ENCODE measurements around the gene ERCC2. TPM values are rescaled to one million over a fixed set of nuclear protein-coding genes. Genes with fewer than 3 reads are reported as not detected.

Gene ERCC2
- total RNA-seq, 1 experiment from 2014 or later = 59.2 TPM

GRCh38 chr19:45345506-45345860, 24.9 kb downstream of the ERCC2 start:
- Histone ChIP-seq H3K27ac (ENCODE audit: low read depth, low read length, poor library complexity, severe bottlenecking) (no peak overlapping the region), H3K4me3 (ENCODE audit: low read depth, low read length, poor library complexity, severe bottlenecking) (no peak overlapping the region), H3K4me1 (ENCODE audit: insufficient read depth, low read length, poor library complexity, severe bottlenecking) (peaks cover 1% of the 10 kb centered on the region), H3K9me3 (ENCODE audit: low read depth, low read length, poor library complexity, severe bottlenecking) (no peaks in the 10 kb centered on the region), H3K27me3 (replicated peaks; ENCODE audit: insufficient read depth, low read depth, low read length, poor library complexity) (no peaks in the 10 kb centered on the region), H3K36me3 (ENCODE audit: insufficient read depth, low read length, poor library complexity, severe bottlenecking) (no peaks in the 10 kb centered on the region)
- POLR2A ChIA-PET (ENCODE audit: low non-redundant PET) = no interaction called here
- CTCF ChIA-PET = no interaction called here
- DNase-seq (ENCODE audit: low spot score) = no peak
- no TSS peak for BruUV-seq (replicated peaks)
- intact Hi-C loops (cut with micrococcal nuclease; ENCODE audit: unreplicated experiment) = no loop called here
- TF ChIP-seq CTCF (conservative IDR thresholded peaks at IDR 0.05; ENCODE audit: low read depth, low read length) = no peak
- no peak for TF ChIP-seq EZH2 (IDR thresholded peaks at IDR 0.05; ENCODE audit: borderline replicate concordance, low read depth, low read length, poor library complexity, severe bottlenecking)

GRCh38 chr19:45344621-45345505, 25.5 kb downstream of the ERCC2 start:
- Histone ChIP-seq H3K4me3 (ENCODE audit: low read depth, low read length, poor library complexity, severe bottlenecking) (no peak overlapping the region), H3K27ac (ENCODE audit: low read depth, low read length, poor library complexity, severe bottlenecking) (no peak overlapping the region), H3K27me3 (replicated peaks; ENCODE audit: insufficient read depth, low read depth, low read length, poor library complexity) (no peaks in the 10 kb centered on the region), H3K9me3 (ENCODE audit: low read depth, low read length, poor library complexity, severe bottlenecking) (no peaks in the 10 kb centered on the region), H3K36me3 (ENCODE audit: insufficient read depth, low read length, poor library complexity, severe bottlenecking) (no peaks in the 10 kb centered on the region), H3K4me1 (ENCODE audit: insufficient read depth, low read length, poor library complexity, severe bottlenecking) (peaks cover 5% of the 10 kb centered on the region)
- no peak for DNase-seq (ENCODE audit: low spot score)
- TF ChIP-seq EZH2 (IDR thresholded peaks at IDR 0.05; ENCODE audit: borderline replicate concordance, low read depth, low read length, poor library complexity, severe bottlenecking) (no peak), CTCF (conservative IDR thresholded peaks at IDR 0.05; ENCODE audit: low read depth, low read length) (no peak)
- POLR2A ChIA-PET (ENCODE audit: low non-redundant PET) = no interaction called here
- intact Hi-C loops (cut with micrococcal nuclease; ENCODE audit: unreplicated experiment) = no loop called here
- no TSS peak for BruUV-seq (replicated peaks)
- CTCF ChIA-PET = no interaction called here

GRCh38 chr19:45342911-45343310, 27.5 kb downstream of the ERCC2 start:
- CTCF ChIA-PET = no interaction called here
- DNase-seq (ENCODE audit: low spot score) = no peak
- peaks cover 5% of the 10 kb centered on the region for H3K4me1 ChIP-seq (ENCODE audit: insufficient read depth, low read length, poor library complexity, severe bottlenecking)
- no peaks in the 10 kb centered on the region for H3K9me3 ChIP-seq (ENCODE audit: low read depth, low read length, poor library complexity, severe bottlenecking)
- intact Hi-C loops (cut with micrococcal nuclease; ENCODE audit: unreplicated experiment) = no loop called here
- H3K27ac ChIP-seq (ENCODE audit: low read depth, low read length, poor library complexity, severe bottlenecking) = no peak overlapping the region
- TF ChIP-seq CTCF (conservative IDR thresholded peaks at IDR 0.05; ENCODE audit: low read depth, low read length) (no peak), EZH2 (IDR thresholded peaks at IDR 0.05; ENCODE audit: borderline replicate concordance, low read depth, low read length, poor library complexity, severe bottlenecking) (no peak)
- no peaks in the 10 kb centered on the region for H3K27me3 ChIP-seq (replicated peaks; ENCODE audit: insufficient read depth, low read depth, low read length, poor library complexity)
- H3K36me3 ChIP-seq (ENCODE audit: insufficient read depth, low read length, poor library complexity, severe bottlenecking) = no peaks in the 10 kb centered on the region
- no TSS peak for BruUV-seq (replicated peaks)
- POLR2A ChIA-PET (ENCODE audit: low non-redundant PET) = no interaction called here
- H3K4me3 ChIP-seq (ENCODE audit: low read depth, low read length, poor library complexity, severe bottlenecking) = no peak overlapping the region

Measured in A673 (cell line).